ENCODE measurements around the gene MCTP1.
"Not testable (repeated sequence)": the region's sequence is repeated elsewhere in the genome, so short reads cannot be mapped to it uniquely, and the experiment has no call there.

MCTP1 gene

DNA sequence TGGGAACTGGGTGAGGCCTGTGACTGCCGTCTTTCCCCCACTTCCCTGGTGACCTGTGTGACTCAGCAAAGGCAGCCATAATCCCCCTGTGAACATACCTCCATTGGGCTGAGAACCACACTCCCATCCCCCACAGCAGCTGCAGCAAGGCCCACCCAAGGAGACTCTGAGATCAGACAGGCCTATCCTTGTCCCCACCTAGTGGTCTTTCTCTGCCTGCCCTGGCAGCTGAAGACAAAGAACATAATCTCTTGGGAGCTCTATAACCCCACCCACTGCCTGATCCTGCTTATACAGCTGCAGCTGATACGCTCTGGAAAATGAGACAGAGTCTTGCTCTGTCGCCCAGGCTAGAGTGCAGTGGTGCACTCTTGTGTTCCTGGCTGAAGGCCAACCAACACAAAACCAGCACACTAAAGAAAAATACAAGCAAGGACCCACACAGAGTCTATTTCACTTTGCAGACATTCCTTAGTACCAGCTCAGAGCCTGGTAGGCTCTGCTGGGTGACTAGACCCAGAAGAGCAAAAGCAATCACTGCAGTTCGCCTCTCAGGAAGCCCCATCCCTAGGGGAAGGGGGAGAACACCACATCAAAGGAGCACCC is 106.7 kb downstream of the MCTP1 start:
- no peak for DNase-seq

- no peak for DNase-seq
Observed at GRCh38 chr5:95177456-95177855, 107.4 kb downstream of the MCTP1 start.

- DNase-seq, result no peak
Observed at GRCh38 chr5:95175106-95175505, 109.8 kb downstream of the MCTP1 start.

DNA sequence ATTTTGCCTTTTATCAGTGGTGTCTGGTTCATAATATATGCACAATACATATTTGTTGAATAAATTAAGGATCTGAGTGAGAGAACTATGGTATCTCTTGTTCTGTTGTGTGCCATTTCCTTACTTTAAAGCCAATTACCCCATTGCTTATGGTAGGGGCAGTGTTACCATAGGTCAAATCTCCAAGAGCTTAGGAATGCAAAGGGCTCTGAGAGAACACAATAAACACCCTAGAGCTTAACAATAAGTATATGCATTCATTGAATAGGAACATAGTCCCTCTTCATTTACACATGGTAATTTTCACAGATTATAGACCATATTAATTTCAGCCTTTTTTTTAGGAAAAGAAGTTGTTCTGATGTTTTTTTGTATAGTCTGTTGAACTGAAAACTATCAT is 112.2 kb downstream of the MCTP1 start:
- DNase-seq, result no peak

DNA sequence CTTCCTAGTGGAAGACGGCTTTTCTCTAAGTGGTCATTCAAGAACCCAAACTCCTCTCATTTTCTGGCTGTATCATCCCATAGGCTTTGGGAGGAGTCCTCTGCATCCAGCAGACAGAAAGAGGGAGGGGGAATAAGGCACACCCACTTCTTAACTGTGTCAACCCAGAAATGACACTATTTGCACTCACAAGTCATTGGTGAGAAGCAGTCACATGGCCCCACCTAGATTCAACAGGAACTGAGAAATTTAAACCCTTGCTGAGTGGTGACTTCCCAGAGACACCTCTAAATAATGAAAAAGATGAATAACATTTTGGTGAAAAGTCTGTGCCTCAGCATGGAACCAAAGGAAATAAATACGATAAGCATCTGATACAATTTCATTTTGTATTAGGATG is 120.0 kb downstream of the MCTP1 start:
- DNase-seq, result no peak

DNA sequence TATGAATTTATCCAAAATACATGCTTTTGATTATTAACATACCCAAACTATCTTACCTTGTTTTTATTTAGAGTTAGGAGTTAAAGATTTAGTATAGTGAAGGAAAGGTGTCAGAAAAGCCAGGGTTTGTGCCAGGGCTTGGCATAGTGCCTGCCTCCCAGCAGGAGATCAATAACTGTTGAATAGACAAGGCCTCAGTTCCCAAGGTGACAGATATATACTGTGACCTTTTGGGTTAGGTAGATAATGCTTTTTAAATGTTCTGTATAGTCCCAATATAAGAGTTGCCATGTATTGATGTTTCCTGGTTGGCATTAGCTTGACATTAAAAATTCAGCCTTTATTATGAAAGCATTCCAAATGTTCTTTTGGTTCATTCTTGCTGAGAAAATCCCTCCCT is 121.8 kb downstream of the MCTP1 start:
- no peak for DNase-seq

DNA sequence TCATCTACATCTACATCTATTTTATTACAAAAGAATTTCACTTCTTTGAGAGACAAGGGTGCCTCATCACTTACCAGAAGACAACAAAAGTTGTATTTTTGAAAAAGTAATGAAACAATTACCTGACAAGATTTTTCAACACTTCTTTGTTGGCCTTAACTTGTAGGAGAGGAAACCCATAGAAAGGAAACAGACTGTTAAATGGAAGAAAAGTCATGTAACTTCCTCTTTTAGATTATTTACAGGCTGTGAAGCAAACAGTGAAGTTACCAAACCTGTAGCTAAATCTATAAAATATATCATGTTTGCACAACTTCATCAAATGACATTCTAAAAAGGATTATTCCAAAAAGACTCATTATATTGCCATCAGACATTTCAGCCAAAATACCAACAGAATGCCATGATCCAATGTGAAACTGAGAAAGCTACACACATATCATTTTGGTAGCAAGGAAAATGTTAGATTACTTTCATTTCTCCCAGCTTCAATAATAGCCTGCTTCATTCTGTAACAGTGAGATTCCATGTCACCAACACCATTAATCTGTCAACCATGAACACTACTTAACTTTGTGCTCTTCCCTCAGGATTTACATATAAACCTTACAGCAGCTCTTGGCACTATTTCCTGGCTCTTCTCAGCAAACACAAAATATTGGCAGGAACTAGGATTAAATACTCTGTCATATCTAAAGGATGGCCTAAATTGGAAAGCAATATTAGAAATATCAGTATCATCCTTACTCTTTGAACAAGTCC is 122.5 kb downstream of the MCTP1 start:
- DNase-seq, result peak; percentile 15

DNA sequence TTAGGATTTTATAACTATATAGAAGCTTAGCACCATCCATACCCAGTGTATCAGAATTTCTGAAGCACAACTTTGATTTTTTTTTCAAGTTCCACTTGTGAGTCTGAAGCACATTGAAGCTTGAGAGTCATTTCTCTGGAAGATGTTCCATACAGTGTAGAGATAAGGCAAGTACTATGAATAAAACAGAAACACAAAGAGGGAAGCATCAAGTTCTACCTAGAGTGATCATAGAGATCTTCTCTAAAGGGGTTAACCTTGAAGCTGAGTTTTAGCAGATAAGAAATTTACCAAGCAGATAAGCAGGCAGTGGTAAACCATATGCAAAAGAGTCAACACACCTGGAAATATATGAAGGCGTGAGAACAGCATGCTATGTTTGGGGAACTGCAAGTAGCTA is 125.3 kb downstream of the MCTP1 start:
- DNase-seq, result no peak

DNA sequence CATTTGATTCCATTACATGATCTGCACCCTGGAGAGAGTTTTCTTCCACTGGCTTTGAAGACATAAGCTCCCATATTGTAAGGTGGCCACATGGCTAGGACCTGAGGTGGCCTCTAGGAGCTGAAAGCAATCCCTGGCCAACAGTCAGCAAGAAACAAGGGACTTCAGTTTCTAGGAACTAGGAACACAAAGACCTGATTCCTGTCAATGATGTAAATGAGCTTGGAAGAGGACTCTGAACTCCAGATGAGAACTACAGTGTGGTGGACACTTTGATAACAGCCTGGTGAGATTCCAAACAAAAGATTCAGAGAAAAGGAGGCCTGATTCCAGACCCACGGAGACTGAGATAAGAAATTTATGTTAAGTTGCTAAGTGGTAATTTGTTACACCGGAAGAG is 129.0 kb downstream of the MCTP1 start:
- DNase-seq, result no peak

GRCh38 chr5:95153511-95153910 is 131.4 kb downstream of the MCTP1 start:
- no peak for DNase-seq

DNA sequence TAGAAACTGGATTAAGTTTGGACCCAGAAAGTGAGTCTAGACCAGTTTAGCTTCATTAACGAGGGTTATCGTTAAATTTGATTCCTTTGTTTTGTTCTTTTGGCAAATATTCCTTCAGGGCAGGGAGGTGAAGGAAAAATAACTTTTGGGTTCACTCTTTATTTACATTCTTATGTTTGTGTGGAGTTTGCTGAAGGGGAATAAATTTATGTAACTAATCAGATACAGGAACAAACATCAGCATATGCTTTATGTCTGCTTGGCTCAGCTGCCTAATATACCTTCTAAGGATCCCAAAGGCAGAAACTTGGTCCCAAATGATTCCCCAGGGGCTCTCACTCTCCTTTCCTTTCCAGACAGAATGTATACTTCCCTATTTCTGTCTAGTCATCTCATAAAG is 132.4 kb downstream of the MCTP1 start:
- no peak for DNase-seq

GRCh38 chr5:95152131-95152530 is 132.8 kb downstream of the MCTP1 start:
- no peak for DNase-seq

DNA sequence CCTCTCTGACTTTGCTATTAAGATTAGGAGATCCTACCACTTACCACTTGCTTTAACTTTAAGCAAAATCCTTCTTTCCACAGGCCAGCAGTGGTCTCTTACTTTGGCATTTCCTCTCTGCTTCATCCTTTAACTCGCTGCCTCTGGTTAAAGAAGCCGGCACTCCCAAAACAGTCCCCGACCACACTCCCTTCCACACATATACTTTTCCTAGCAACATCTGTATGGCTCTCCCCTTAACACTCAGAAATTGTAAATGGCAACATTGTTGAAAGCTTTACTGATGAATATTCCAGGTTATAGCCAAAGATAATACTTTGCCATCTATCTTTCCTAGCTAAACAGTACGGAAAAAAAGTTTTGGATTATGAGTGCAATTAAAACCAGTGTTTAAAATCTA is 133.2 kb downstream of the MCTP1 start:
- DNase-seq, result no peak

DNA sequence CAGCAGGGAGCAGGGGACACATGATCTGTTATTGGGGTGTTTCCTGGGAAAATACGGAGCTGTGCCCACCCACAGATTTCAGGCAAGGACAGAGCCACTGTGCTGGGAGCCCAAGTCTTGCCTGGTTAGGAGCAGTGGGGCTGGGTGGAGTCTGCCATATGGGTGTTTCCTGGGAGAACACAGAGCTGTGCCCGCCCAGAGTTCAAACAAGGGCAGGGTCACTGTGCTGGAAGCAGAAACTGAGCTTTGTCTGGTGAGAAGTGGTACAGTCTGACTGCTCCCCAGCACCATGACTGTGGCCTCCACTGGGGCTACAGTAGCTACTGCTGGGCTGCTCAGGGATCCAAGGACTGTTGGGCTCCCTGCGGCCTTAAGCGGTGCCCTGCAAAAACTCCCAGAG is 135.5 kb downstream of the MCTP1 start:
- no peak for DNase-seq

GRCh38 chr5:95148453-95148852 is 136.4 kb downstream of the MCTP1 start:
- DNase-seq, result no peak

- not testable (repeated sequence) for DNase-seq
Observed at GRCh38 chr5:95143858-95144257, 141.0 kb downstream of the MCTP1 start.

- DNase-seq, result no peak
Observed at GRCh38 chr5:95142145-95142544, 142.7 kb downstream of the MCTP1 start.

DNA sequence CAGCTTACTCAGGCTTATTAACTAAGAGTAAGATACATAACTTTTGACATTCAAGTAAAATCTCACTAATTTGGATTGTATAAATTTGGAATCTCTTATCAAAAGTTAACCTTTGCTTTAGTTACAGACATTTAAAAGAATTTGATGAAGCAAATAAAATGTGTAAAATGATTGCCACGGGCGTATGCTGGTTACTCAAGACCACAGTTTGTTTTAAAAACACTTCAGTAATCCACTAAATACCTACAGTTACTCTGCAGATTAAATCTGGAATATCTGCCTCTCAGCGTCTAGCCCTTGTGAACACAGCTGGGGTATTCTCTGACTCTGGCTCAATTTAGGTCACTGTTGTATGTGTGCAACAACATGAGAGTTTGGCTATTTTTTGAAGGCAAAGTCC is 143.8 kb downstream of the MCTP1 start:
- DNase-seq, result no peak

DNA sequence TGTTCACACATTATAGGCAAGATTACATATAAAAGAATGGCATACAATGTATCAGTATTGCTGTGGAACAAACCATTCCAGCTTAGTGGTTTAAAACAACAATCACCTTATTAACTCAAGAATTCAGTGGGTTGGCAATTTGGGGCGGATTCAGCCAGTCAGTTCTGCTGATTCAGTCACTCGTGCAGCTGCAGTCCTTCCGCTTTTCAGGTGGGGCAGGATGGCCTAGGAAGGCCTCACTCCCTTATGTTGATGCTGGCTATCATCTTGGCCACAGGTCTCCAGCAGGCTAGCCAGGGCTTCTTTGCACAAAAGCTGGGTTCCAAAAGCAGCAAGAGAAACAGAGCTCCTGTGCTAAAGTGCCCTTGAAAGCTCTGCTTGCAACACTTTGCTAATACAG is 150.6 kb downstream of the MCTP1 start:
- no peak for DNase-seq

- no peak for DNase-seq
Observed at GRCh38 chr5:95132096-95132495, 152.8 kb downstream of the MCTP1 start.

DNA sequence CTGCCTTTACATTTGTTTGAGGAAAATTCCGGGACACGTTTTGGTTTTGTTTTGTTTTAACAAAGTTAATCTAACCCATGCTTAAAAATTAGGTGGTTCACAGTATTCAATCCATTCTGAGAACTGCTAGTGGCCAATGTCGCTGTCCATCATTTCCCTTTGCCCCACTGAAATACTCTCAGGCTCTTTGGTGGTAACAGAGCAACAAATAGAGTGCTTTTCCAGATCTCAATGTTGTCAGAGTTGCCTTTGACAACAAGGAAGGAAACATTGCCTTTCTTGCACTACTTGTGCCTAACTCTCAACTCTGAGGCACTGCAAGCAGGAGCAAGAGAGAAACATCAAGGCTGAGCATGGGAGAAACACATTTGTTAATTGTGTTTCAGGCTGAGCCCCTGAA is 154.0 kb downstream of the MCTP1 start:
- DNase-seq, result no peak

- DNase-seq, result no peak
Observed at GRCh38 chr5:95124731-95125130, 160.2 kb downstream of the MCTP1 start.

- DNase-seq, result no peak
Observed at GRCh38 chr5:95124101-95124500, 160.8 kb downstream of the MCTP1 start.

DNA sequence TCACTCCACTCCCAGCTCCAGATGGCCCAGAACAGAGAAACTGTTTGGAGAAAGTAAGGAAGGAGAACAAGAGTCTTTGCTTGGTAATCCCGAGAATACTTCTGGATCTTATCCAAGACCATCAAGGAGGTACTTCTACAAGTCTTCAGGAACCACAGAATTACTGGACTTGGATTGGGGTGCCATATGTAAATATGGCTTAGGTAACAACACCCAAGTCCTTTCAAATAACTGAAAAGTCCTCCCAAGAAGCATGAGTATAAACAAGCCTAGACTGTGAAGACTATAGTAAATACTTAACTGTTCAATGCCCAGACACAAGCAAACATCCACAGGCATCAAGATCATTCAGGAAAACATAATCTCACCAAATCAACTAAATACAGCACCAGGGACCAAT is 170.0 kb downstream of the MCTP1 start:
- no peak for DNase-seq

DNA sequence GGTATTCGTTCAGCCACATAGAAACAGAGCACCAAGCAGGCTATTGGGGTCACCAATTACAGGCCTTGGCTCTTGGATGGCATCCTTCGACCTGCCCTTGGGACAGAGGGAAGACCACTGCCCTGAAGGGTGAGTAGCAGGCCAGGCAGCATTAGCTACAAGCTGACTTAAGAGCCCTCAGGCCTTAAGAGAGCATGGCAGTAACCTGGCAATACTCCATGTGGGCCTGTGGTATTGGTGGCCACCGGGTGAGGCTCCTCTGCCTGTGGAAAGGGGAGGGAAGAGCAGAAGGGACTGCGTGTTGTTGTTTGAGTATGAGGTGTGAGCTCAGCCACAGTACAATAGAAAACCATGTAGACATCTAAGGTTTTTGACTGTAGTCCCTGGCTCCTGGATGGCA is 170.6 kb downstream of the MCTP1 start:
- no peak for DNase-seq

Measured in SIG-M5 (cell line).